K562 treated with DMSO at 1 percent for 4 hours (cell line): ENCODE data around the gene TPX2. TPM values are rescaled to one million over a fixed set of nuclear protein-coding genes. Genes with fewer than 3 reads are reported as not detected.

ENCODE experiments used
- total RNA-seq: library from RNA; unstranded; fragments of 300-600 nt; gene quantifications from 2 replicates; pipeline ENCODE4 v1.2.3, GENCODE V29; 2022; ENCODE audit not compliant: insufficient read depth

Gene TPX2, protein sequence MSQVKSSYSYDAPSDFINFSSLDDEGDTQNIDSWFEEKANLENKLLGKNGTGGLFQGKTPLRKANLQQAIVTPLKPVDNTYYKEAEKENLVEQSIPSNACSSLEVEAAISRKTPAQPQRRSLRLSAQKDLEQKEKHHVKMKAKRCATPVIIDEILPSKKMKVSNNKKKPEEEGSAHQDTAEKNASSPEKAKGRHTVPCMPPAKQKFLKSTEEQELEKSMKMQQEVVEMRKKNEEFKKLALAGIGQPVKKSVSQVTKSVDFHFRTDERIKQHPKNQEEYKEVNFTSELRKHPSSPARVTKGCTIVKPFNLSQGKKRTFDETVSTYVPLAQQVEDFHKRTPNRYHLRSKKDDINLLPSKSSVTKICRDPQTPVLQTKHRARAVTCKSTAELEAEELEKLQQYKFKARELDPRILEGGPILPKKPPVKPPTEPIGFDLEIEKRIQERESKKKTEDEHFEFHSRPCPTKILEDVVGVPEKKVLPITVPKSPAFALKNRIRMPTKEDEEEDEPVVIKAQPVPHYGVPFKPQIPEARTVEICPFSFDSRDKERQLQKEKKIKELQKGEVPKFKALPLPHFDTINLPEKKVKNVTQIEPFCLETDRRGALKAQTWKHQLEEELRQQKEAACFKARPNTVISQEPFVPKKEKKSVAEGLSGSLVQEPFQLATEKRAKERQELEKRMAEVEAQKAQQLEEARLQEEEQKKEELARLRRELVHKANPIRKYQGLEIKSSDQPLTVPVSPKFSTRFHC
- total RNA-seq = 77.9 and 88.5 TPM in 2 replicates

DNA sequence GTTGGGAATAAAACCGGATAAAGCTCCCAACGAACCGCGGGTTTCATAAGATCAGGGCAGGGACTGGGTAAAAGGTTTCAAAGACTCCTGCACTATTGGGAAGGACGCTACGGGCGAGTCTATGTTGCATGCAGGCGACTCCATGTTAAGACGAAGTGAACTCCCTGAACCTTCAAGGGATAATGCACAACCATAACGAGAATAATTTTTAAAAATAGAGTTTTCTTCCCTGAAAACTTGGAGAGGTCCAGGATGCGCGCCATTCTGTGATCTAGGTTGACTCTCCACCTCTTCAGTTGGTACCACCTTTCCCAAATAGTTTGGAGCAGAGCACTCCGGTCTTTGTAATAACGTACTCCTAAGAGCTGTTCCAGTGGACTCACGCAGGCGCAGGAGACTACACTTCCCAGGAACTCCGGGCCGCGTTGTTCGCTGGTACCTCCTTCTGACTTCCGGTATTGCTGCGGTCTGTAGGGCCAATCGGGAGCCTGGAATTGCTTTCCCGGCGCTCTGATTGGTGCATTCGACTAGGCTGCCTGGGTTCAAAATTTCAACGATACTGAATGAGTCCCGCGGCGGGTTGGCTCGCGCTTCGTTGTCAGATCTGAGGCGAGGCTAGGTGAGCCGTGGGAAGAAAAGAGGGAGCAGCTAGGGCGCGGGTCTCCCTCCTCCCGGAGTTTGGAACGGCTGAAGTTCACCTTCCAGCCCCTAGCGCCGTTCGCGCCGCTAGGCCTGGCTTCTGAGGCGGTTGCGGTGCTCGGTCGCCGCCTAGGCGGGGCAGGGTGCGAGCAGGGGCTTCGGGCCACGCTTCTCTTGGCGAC is at the start of gene TPX2:
TPX2 (plus strand) TSS at position 562 of the 821 bp plus-strand sequence. CDS start 18,187 bp downstream, outside the sequence.

DNA sequence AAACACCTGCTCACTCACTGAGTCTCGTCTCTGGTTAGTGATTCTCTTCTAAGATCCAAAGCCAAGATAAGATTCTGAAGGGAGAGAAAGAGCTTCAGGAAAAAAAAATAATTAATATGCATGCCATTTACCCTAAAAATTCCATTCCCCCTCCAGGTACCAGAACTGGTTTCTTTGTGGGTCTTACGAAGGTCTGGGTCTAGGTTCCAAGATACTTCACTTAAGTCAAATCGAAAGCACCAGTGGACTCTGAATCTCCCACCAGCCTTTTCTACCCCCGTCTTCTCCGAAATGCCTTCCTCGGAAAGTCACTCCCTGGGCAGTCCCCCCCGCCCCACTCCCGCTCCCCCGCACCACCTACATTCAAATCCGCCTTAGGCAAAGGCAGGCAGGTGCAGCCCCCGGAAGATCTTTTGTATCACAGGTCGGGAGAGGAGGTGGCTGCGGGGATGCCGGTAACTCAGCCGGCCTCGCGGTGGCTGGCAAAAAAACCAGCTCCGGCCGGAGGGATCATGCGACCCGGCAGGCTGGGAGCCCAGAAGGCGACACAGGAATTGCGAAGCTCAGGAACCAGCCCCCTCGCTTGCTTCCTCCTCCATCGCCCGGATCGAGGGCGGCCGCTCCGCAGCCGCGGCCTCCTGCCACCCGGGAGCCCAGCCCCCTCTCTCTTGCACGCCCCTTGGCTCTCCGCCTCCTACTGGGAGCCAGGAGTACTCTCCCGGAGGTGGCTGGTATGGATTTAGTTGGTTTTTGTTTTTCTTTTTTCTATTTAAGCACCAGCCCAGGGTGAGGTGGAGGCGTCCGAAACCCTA is 16.6 kb upstream of the TPX2 start, which contains the start of gene BCL2L1:
BCL2L1 (minus strand) TSS at position 612 of the 812 bp plus-strand sequence. CDS start 650 bp downstream, outside the sequence.

DNA sequence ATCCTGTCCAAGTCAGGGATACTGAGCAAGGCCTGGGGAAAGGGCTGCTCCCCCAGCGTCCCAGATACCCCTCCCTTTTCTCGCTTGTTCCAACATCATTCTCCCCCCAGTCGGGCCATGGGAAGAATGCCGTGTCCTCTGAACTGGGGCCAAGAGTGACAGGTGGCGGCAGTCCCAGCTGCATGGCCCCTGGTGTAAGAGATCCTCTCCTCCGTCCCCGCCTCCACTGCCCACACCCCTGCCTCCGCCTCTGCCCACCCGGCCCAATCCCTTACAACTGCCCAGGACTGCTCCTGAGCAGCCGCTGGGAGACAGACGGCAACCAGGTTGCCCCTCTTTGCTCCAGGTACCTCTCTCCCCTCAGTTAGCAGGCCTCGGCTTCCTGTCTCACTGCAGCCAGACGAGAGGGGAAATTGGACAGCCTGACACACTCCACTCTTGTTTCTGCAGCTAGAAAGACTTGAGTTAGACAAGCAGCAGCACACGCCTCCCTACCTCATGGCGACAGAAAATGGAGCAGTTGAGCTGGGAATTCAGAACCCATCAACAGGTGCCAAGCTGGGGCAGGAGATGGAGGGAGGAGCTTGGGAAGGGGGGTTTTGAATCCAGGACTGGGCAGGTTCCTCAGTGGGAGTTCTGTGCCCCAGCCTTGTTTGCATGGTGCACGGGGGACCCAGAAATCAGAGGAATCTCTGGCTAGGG is 80.1 kb downstream of the TPX2 start, which contains the start of gene MYLK2:
MYLK2 (plus strand) TSS at position 274 of the 702 bp plus-strand sequence; CDS start at position 499, 225 bp downstream.

DNA sequence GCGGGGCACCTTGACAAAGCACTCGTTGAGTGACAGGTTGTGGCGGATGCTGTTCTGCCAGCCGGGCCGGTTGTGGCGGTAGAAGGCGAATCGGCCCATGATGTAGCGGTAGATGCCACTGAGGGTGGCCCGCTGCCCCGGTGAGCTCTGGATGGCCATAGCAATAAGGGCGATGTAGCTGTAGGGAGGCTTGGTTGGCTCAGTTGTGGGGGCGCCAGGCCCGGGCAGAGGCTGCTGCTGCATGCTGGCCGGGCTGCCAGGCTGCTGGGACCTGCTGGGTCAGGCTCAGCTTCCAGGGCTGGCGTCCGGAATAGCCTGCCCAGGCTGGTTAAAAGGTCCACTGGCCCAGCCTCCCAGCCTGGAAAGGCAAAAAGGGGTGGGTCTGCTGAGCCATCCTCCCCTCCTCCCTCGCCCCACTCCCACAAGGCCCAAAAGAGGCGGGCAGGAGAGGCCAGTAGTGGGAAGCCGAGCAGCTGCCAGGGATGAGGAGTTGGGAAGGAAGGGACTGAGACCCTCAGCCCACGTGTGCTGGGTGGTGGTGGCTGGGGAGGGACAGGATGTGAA is 106.3 kb downstream of the TPX2 start, which contains the start of gene FOXS1:
FOXS1 (minus strand) TSS at position 305 of the 564 bp plus-strand sequence; CDS start at position 243, 62 bp downstream.

Other genes starting within 250 kb of the TPX2 start
- gene HM13, start 224.8 kb upstream of the TPX2 start, total RNA-seq = 168 and 174 TPM in 2 replicates
- gene ID1, start 134.0 kb upstream of the TPX2 start, total RNA-seq = 171 and 174 TPM in 2 replicates
- not detected in 2 replicates for gene COX4I2, start 101.4 kb upstream of the TPX2 start, total RNA-seq
- gene BCL2L1, start 16.4 kb upstream of the TPX2 start, total RNA-seq = 53.0 and 63.2 TPM in 2 replicates
- 0.69 and 2.4 TPM in 2 replicates for gene MYLK2, start 80.1 kb downstream of the TPX2 start, total RNA-seq
- not detected in 2 replicates for gene FOXS1, start 106.3 kb downstream of the TPX2 start, total RNA-seq
- not detected in 2 replicates for gene DUSP15, start 131.2 kb downstream of the TPX2 start, total RNA-seq
- gene TTLL9, start 131.3 kb downstream of the TPX2 start, total RNA-seq = not detected in 2 replicates
- gene PDRG1, start 212.8 kb downstream of the TPX2 start, total RNA-seq = 18.6 and 19.7 TPM in 2 replicates
- not detected in 2 replicates for gene XKR7, start 228.9 kb downstream of the TPX2 start, total RNA-seq